ENCODE measurements around the gene TSPAN9. TPM values are rescaled to one million over a fixed set of nuclear protein-coding genes. Genes with fewer than 3 reads are reported as not detected.

TSPAN9 gene
- polyA plus RNA-seq, 10 donors = 99.8 to 117 (median 105) TPM

DNA sequence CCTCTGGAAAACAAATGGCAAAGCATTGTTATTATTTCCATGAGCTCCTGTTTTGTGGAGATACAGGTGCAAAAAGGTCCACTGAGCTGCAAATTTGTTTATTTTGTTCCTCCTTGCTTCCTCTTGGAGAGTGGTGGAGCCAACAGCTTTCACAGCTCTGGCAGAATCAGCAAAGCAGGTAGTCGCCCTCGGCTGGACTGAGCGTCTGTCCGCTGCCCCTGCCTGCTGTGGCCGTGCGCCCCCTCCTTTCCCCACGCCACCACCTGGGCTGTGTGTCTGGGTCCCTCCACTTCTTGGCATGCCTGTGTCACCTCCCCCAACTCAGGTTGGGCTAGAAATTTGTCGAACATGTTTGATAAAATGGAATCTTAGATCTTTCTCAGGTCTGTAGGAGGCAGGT, 188.2 kb downstream of the TSPAN9 start:
- DNase-seq = no peak

- DNase-seq = no peak
Observed at GRCh38 chr12:3266638-3267037, 189.5 kb downstream of the TSPAN9 start.

DNA sequence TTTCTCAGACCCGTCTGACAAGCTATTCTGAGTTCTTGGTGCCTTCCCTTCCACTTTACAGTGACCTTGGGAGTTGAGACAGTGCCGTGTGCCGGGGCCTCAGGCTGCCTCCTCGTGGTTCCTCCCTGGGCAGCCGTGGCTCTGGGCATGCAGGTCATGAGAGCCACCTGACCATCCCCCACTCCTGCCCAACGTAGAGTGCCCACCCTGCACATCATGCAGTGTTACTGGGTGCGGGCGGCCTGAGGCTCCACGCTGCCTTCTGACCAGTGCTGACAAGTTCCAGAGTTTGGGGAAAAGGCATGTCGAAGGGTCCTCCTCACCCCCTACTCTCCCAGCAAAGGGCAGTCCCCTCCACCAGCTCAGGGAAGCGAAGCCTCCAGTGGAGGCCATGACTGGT, 190.5 kb downstream of the TSPAN9 start:
- no peak for DNase-seq

- no peak for DNase-seq
Observed at GRCh38 chr12:3269594-3269993, 192.4 kb downstream of the TSPAN9 start.

GRCh38 chr12:3271146-3271545, 194.0 kb downstream of the TSPAN9 start:
- DNase-seq = no peak

- no peak for DNase-seq
Observed at GRCh38 chr12:3271639-3272038, 194.5 kb downstream of the TSPAN9 start.

GRCh38 chr12:3272958-3273357, 195.8 kb downstream of the TSPAN9 start:
- no peak for DNase-seq

DNA sequence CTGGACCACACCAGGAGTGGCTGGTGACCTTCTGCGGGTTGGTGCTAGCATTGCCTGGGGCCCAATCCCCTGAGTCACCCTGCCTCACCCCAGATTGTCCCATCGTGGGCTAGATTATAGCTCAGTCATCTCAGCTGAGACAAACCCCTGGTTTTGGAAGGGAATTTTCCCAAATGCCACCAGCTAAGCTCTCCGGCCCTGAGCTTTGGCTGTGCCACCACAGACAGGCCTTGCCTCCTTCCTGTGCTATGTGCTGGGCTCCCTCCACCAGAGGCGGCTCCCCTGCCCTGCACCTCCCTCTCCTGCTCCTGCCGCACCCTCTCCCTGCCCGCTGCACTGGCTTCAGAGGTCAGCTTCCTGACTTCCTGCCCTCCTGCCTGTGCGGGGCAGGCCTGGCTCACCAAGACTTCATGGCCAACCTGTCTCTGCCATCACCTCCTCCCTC, 196.3 kb downstream of the TSPAN9 start:
- no peak for DNase-seq

- DNase-seq = no peak
Observed at GRCh38 chr12:3274664-3275063, 197.5 kb downstream of the TSPAN9 start.

DNA sequence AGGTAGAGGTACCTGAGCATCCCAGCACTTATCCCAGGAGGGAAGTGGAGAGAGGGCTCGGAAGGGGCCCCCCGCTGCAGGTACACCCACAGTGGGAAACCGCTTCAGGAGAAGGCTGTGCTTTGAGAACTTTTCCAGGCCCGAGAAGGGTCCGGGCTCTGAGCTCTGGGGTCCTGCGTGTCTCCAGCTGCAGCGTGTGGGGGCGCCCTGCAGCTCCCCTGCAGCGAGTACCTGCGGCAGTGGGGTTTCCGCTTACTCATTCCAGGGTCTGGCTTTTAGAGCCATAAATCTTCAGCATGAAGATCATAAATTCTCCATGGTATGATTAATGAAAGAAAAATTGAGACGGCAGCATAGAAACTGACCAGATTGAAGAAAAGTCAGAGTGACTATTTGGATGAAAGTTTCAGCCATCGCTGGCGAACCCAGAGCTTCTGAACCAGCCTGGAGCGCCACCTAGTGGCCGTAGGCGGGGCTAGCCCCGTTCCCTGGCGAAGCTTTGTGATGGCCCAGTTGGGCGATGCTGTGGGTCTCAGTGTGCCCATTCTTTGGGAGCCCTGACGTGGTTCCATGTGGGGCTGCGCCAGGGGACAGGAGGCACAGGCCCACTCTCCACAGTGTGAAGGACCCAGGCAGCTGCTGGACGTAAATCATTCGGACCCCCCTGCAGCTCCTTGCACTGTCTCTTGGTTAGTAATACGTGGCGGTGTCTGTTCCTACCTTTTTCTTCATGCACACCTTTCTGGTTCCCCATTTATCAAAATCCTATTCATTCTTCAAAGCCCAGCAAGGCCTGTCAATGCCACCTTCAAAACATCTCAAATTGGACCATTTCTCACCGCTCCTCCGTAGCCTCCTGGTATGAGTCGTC, 198.2 kb downstream of the TSPAN9 start:
- DNase-seq = peak; percentile 59 to 85 (median 83)

GRCh38 chr12:3276226-3276625, 199.0 kb downstream of the TSPAN9 start:
- no peak for DNase-seq

DNA sequence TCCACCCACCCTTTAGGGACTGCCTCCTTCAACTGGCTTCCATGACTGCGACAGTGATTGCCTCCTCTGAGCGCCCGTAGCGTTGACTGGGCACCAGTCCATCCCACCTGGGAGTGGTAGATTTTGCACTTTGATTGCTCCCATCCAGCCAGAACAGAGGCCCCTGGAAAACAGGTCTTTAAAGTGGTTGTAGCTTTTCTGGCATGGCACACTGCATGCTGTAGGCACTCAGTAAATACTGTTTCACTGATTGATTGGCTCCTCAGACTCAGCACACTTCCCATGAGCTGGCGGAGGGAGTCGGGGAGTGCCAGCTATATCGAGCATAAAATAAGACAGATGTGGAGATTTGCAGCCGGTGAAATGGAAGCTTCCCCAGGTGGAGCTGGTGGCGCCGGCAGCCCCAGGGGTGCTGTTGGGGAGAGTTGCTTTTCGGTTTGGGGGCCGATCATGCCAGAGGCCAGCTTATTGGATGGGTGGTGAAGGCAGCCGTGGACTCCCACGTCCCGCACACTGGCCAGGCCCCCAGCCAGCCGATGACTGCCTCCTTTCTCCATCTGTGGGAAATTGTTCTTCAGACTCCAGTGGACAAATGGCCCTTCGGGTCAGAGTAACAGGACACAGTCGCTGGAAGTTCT, 200.2 kb downstream of the TSPAN9 start:
- DNase-seq = no peak

DNA sequence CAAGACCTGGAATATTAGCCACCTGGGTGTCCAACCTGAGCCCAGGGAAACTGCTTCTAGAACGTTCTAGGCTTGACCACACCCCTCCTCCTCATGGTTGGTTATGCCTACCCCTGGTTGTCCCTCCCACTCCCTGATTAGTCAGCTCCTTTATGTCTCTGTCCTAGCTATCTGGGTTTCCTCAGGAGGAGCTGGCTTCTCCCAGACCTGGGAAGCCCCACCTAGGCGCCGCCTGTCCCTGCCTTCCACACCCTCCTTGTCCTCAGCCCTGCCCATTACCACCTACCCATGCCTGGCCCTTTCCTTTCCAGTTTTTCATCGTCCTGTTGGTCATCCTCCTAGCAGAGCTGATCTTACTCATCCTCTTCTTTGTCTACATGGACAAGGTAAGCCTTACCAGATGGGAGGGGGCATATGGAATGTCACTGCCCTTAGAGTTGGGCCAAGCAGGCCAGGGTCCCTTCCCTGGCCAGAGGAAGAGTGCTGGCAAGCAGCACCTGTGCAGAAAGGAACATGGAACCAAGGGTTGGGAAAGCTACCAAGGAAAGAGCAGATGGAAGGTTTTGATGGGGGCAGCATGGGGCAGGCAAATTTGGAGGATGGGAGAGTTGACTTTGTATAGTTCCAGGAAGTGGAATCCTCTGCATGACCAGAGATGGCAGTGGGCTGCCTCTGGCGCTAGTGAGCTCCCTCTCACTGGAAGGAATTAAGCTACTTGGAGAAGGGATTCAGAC, 201.7 kb downstream of the TSPAN9 start:
- no peak for DNase-seq

DNA sequence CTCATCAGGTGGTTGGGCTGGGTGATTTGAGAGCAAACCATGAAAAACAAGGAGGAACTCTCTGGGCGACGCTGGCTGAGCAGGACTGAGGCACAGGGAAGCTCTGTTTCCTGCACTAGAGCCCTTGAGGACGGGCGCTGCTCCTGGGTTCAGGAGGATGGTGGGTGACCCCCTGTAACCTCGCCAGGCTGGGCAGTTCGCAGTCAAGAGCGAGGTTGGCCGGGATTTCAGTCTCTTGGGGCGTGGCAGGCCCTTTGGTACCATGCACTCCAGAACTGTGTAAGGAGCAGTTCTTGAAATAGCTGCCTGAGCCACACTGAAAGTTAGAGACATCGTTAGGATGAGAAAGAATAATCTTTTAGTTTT, 202.2 kb downstream of the TSPAN9 start:
- DNase-seq = no peak

GRCh38 chr12:3279832-3280231, 202.7 kb downstream of the TSPAN9 start:
- no peak for DNase-seq

GRCh38 chr12:3280967-3281366, 203.8 kb downstream of the TSPAN9 start:
- DNase-seq = no peak

GRCh38 chr12:3281588-3282383, 204.6 kb downstream of the TSPAN9 start:
- no peak for DNase-seq

DNA sequence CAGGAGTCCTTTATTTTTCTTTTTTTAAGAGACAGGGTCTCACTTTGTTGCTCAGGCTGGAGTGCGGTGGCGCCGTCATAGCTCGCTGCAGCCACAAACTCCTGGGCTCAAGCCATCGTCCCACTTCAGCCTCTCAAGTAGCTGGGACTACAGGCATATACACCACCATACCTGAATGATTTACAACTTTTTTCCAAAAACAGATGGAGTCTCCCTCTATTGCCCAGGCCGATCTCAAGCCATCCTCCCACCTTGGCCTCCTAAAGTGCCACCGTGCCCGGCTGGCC, 205.1 kb downstream of the TSPAN9 start:
- no peak for DNase-seq

DNA sequence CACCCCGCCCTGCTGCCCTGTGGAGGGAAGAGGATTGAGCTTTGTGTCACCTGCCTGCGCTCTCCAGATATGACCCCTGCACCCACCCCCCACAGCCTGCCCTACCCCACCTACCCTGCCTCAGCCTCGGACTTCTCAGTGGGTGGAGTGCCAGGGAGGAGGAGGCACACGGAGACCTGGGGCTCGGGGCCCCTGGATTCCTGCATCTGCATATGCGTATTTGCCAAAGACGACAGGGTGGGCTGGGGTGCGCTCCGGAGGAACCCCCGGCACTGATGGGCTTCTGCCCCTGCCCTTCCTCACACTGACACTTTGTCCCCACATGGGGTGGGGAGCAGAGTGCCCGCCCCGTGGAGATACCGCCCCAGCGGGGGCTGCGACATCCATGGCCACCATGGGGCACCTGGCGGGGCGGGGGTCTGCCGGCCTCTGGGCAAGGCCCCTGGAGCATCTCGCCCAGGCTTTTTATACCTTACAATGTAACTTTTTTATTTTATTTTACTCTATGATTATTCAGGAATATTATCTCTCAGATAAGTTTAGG, 206.0 kb downstream of the TSPAN9 start:
- DNase-seq = no peak

DNA sequence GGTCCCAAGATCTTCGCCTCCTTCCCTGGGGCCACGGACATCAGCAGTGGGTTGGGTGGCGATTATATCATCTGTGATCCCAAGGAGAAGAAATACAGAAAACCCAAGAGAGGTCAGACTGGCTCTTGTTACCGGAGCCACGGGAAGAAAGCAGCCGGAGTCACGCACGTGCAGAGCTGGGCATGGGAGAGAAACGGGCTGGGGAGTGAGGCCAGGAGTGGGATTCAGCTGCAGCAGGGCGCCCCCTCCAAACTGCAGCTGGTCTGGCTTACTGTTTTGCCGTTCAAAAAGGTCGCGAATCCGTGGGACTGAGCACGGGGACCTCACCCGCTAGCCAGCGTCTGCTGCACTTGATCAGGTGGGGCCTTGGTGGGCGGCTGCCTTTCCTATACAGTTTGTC, 207.2 kb downstream of the TSPAN9 start:
- no peak for DNase-seq

GRCh38 chr12:3285570-3285969, 208.4 kb downstream of the TSPAN9 start:
- no peak for DNase-seq

- no peak for DNase-seq
Observed at GRCh38 chr12:3288690-3289089, 211.5 kb downstream of the TSPAN9 start.

All from muscle of back (tissue), 11 donors.